Neuronal stem cell (in vitro differentiated cells): Measurements from ENCODE around the gene OSM.

ENCODE experiments used
- DNase-seq: peaks from one replicate; pipeline ENCODE4 v3.0.0-alpha.2; 2013; ENCODE audit warnings: low spot score
- H2AFZ ChIP-seq: one replicate; pipeline ENCODE4 v1.6.1; 2013; ENCODE audit warnings: mild to moderate bottlenecking, low read length, inconsistent platforms
- H2AK5ac ChIP-seq: 2 replicates; pipeline ENCODE4 v1.6.1; 2013; ENCODE audit warnings: low read depth, mild to moderate bottlenecking, inconsistent platforms, low read length, moderate library complexity, mixed read lengths
- H2BK120ac ChIP-seq: 2 replicates; pipeline ENCODE4 v1.6.1; 2013; ENCODE audit warnings: low read depth, mild to moderate bottlenecking, inconsistent platforms, low read length, moderate library complexity, mixed read lengths
- H2BK12ac ChIP-seq: one replicate; pipeline ENCODE4 v1.6.1; 2013; ENCODE audit warnings: low read length, inconsistent platforms
- H2BK15ac ChIP-seq: 2 replicates; pipeline ENCODE4 v1.6.1; 2013; ENCODE audit warnings: mild to moderate bottlenecking, low read length, inconsistent platforms, mixed read lengths
- H2BK5ac ChIP-seq: one replicate; pipeline ENCODE4 v1.6.1; 2013; ENCODE audit warnings: inconsistent platforms, mild to moderate bottlenecking, low read length, moderate library complexity
- H3K14ac ChIP-seq: one replicate; pipeline ENCODE4 v1.6.1; 2013; ENCODE audit warnings: low read length, inconsistent platforms
- H3K18ac ChIP-seq: 2 replicates; pipeline ENCODE4 v1.6.1; 2013; ENCODE audit warnings: low read length, inconsistent platforms
- H3K23ac ChIP-seq: 2 replicates; pipeline ENCODE4 v1.6.1; 2013; ENCODE audit warnings: low read depth, mild to moderate bottlenecking, mixed read lengths, low read length, inconsistent platforms; ENCODE audit not compliant: poor library complexity
- H3K27ac ChIP-seq: replicated peaks from 3 replicates; pipeline ENCODE4 v1.5.1; 2013; ENCODE audit warnings: low read length, inconsistent platforms
- H3K27me3 ChIP-seq, 3 experiments: 2 replicates each; pipeline ENCODE4 v1.6.1; 2013; ENCODE audit warnings: low read length in 3 of 3, mild to moderate bottlenecking in 2 of 3, inconsistent platforms in 1 of 3, low read depth in 1 of 3, mixed read lengths in 1 of 3, moderate library complexity in 1 of 3; ENCODE audit not compliant: control insufficient read depth in 3 of 3, insufficient read depth in 3 of 3
- H3K36me3 ChIP-seq, 2 donors: replicated peaks in 1 of 2; 2 replicates each; pipeline ENCODE4 v1.6.1; 2013; ENCODE audit warnings: low read length in 2 of 2; ENCODE audit not compliant: control insufficient read depth in 2 of 2, insufficient read depth in 2 of 2
- H3K4ac ChIP-seq: 2 replicates; pipeline ENCODE4 v1.6.1; 2013; ENCODE audit warnings: inconsistent platforms, mild to moderate bottlenecking, low read length, moderate library complexity
- H3K4me1 ChIP-seq, 2 donors: 1 replicate in 1 of 2; 2 replicates in 1 of 2; pipeline ENCODE4 v1.6.1; 2013; ENCODE audit warnings: low read length in 2 of 2, low read depth in 1 of 2; ENCODE audit not compliant: control insufficient read depth in 2 of 2, insufficient read depth in 1 of 2
- H3K4me2 ChIP-seq: one replicate; pipeline ENCODE4 v1.6.1; 2013; ENCODE audit warnings: mild to moderate bottlenecking, low read length, inconsistent platforms; ENCODE audit not compliant: insufficient read depth, poor library complexity, severe bottlenecking
- H3K4me3 ChIP-seq, 2 donors: 2 replicates each; pipeline ENCODE4 v1.5.1; 2013; ENCODE audit warnings: low read length in 2 of 2, mild to moderate bottlenecking in 2 of 2, inconsistent platforms in 1 of 2, moderate library complexity in 1 of 2
- H3K79me1 ChIP-seq: one replicate; pipeline ENCODE4 v1.6.1; 2013; ENCODE audit warnings: low read depth, mild to moderate bottlenecking, inconsistent platforms, low read length, moderate library complexity
- H3K9ac ChIP-seq: one replicate; pipeline ENCODE4 v1.6.1; 2013; ENCODE audit warnings: mild to moderate bottlenecking, low read depth, low read length, inconsistent platforms; ENCODE audit not compliant: poor library complexity
- H3K9me3 ChIP-seq, 2 donors: replicated peaks in 1 of 2; 2 replicates each; pipeline versions ENCODE3 to v1.6.1; 2013; ENCODE audit warnings: low read length in 2 of 2, mild to moderate bottlenecking in 2 of 2, inconsistent platforms in 1 of 2, low read depth in 1 of 2, mixed read lengths in 1 of 2, moderate library complexity in 1 of 2; ENCODE audit not compliant: control insufficient read depth in 2 of 2, insufficient read depth in 1 of 2
- H4K8ac ChIP-seq: one replicate; pipeline ENCODE4 v1.6.1; 2013; ENCODE audit warnings: low read depth, mild to moderate bottlenecking, inconsistent platforms, low read length, moderate library complexity
- H4K91ac ChIP-seq: one replicate; pipeline ENCODE4 v1.6.1; 2013; ENCODE audit warnings: low read length, low read depth, mild to moderate bottlenecking, inconsistent platforms; ENCODE audit not compliant: poor library complexity
- WGBS, 2 donors: extraction: QIAGEN DNeasy Blood & Tissue Kit; methylation state at CpG; one replicate each; pipeline ENCODE4 v1.1.7; 2013; ENCODE audit warnings: missing lambda C conversion rate in 2 of 2, mixed read lengths in 1 of 2; ENCODE audit not compliant: insufficient read length in 2 of 2, insufficient replicate concordance in 1 of 2; ENCODE audit errors: extremely low coverage in 2 of 2; 5-methylcytosine and 5-hydroxymethylcytosine counted together

Gene OSM

GRCh38 chr22:30297276-30297990 lies 30.8 kb upstream of the OSM start:
- no peak overlapping the region for H3K18ac ChIP-seq
- no peaks in the 10 kb centered on the region for H3K9me3 ChIP-seq
- no peak overlapping the region for H2BK12ac ChIP-seq
- H3K27me3 ChIP-seq, result no peaks in the 10 kb centered on the region
- no peak for DNase-seq
- H3K14ac ChIP-seq, result no peak overlapping the region
- no peak overlapping the region for H4K91ac ChIP-seq
- no peak overlapping the region for H3K9ac ChIP-seq
- no CpG with 5 or more reads among the region's 11 CpGs for WGBS, 2 donors
- H2BK5ac ChIP-seq, result peak overlapping the region; percentile 16
- H3K4ac ChIP-seq, result no peak overlapping the region
- H3K4me2 ChIP-seq, result no peak overlapping the region
- no peak overlapping the region for H2BK120ac ChIP-seq
- H3K79me1 ChIP-seq, result peaks cover 2% of the 10 kb centered on the region
- no peak overlapping the region for H3K4me3 ChIP-seq
- peaks cover 7 to 22% of the 10 kb centered on the region in 2 donors for H3K36me3 ChIP-seq
- H2AFZ ChIP-seq, result no peak overlapping the region
- H3K27ac ChIP-seq, result no peak overlapping the region
- H4K8ac ChIP-seq, result no peak overlapping the region
- H3K23ac ChIP-seq, result peak overlapping the region; percentile 0
- no peak overlapping the region for H2BK15ac ChIP-seq
- H3K4me1 ChIP-seq, result peaks cover 0 to 3% of the 10 kb centered on the region in 2 donors
- H2AK5ac ChIP-seq, result no peak overlapping the region

- H3K9me3 ChIP-seq, result no peaks in the 10 kb centered on the region
- H3K4me1 ChIP-seq, result peaks cover 0 to 3% of the 10 kb centered on the region in 2 donors
- no peak overlapping the region for H3K9ac ChIP-seq
- no peak overlapping the region for H3K14ac ChIP-seq
- no peak overlapping the region for H2BK12ac ChIP-seq
- H2BK15ac ChIP-seq, result no peak overlapping the region
- peaks cover 2% of the 10 kb centered on the region for H3K79me1 ChIP-seq
- no peak overlapping the region for H3K27ac ChIP-seq
- H3K4me2 ChIP-seq, result no peak overlapping the region
- H2AK5ac ChIP-seq, result no peak overlapping the region
- no peak for DNase-seq
- no peak overlapping the region for H4K8ac ChIP-seq
- H4K91ac ChIP-seq, result no peak overlapping the region
- H3K36me3 ChIP-seq, result peaks cover 9 to 22% of the 10 kb centered on the region in 2 donors
- no peak overlapping the region for H2AFZ ChIP-seq
- no peak overlapping the region for H3K4me3 ChIP-seq
- H3K4ac ChIP-seq, result no peak overlapping the region
- H2BK5ac ChIP-seq, result no peak overlapping the region
- no peak overlapping the region for H2BK120ac ChIP-seq
- no CpG with 5 or more reads among the region's 3 CpGs for WGBS, 2 donors
- no peak overlapping the region for H3K23ac ChIP-seq
- no peaks in the 10 kb centered on the region for H3K27me3 ChIP-seq
- H3K18ac ChIP-seq, result no peak overlapping the region
Observed at GRCh38 chr22:30296833-30297232, 30.2 kb upstream of the OSM start.

GRCh38 chr22:30296324-30296723 lies 29.7 kb upstream of the OSM start:
- H3K27me3 ChIP-seq, result no peaks in the 10 kb centered on the region
- no peak overlapping the region for H3K23ac ChIP-seq
- no peak for DNase-seq
- H2AK5ac ChIP-seq, result no peak overlapping the region
- H4K91ac ChIP-seq, result no peak overlapping the region
- H3K4ac ChIP-seq, result no peak overlapping the region
- no peak overlapping the region for H3K4me3 ChIP-seq
- H3K9me3 ChIP-seq, result no peaks in the 10 kb centered on the region
- no peak overlapping the region for H4K8ac ChIP-seq
- no peak overlapping the region for H3K9ac ChIP-seq
- peaks cover 9 to 22% of the 10 kb centered on the region in 2 donors for H3K36me3 ChIP-seq
- H2BK5ac ChIP-seq, result no peak overlapping the region
- no CpG with 5 or more reads among the region's 4 CpGs for WGBS, 2 donors
- H3K79me1 ChIP-seq, result peaks cover 2% of the 10 kb centered on the region
- H3K27ac ChIP-seq, result no peak overlapping the region
- H3K4me2 ChIP-seq, result no peak overlapping the region
- no peak overlapping the region for H3K14ac ChIP-seq
- no peak overlapping the region for H2BK120ac ChIP-seq
- no peak overlapping the region for H2BK15ac ChIP-seq
- H3K4me1 ChIP-seq, result peaks cover 0 to 3% of the 10 kb centered on the region in 2 donors
- H3K18ac ChIP-seq, result no peak overlapping the region
- no peak overlapping the region for H2BK12ac ChIP-seq
- H2AFZ ChIP-seq, result no peak overlapping the region

- Histone ChIP-seq H3K4me1 (peaks cover 4% of the 10 kb centered on the region in 2 donors), H3K9ac (no peak overlapping the region), H3K23ac (no peak overlapping the region), H3K4ac (no peak overlapping the region), H3K27me3 (no peaks in the 10 kb centered on the region), H3K4me3 (no peak overlapping the region), H4K91ac (no peak overlapping the region), H3K9me3 (no peaks in the 10 kb centered on the region), H4K8ac (no peak overlapping the region), H3K18ac (no peak overlapping the region), H3K36me3 (peaks cover 9 to 22% of the 10 kb centered on the region in 2 donors), H2BK120ac (no peak overlapping the region), H3K79me1 (peaks cover 2% of the 10 kb centered on the region), H2AFZ (no peak overlapping the region), H2BK15ac (no peak overlapping the region), H2BK5ac (no peak overlapping the region), H3K4me2 (no peak overlapping the region), H3K14ac (no peak overlapping the region), H2BK12ac (no peak overlapping the region), H3K27ac (no peak overlapping the region), H2AK5ac (no peak overlapping the region)
- DNase-seq, result no peak
- no CpG with 5 or more reads among the region's 7 CpGs for WGBS, 2 donors
Observed at GRCh38 chr22:30295576-30295975, 28.9 kb upstream of the OSM start.
